ENCODE measurements around the gene HRK.
"Not testable (repeated sequence)": the region's sequence is repeated elsewhere in the genome, so short reads cannot be mapped to it uniquely, and the experiment has no call there.

Gene HRK

GRCh38 chr12:116818948-116819832, 62.1 kb downstream of the HRK start:
- DNase-seq (ENCODE audit: low spot score): peak; percentile 99

- no peak for DNase-seq (ENCODE audit: low spot score)
Observed at GRCh38 chr12:116818341-116818856, 62.8 kb downstream of the HRK start.

GRCh38 chr12:116814766-116815165, 66.5 kb downstream of the HRK start:
- not testable (repeated sequence) for DNase-seq (ENCODE audit: low spot score)

- no peak for DNase-seq (ENCODE audit: low spot score)
Observed at GRCh38 chr12:116813271-116814041, 67.8 kb downstream of the HRK start.

GRCh38 chr12:116812238-116812637, 69.0 kb downstream of the HRK start:
- no peak for DNase-seq (ENCODE audit: low spot score)

- no peak for DNase-seq (ENCODE audit: low spot score)
Observed at GRCh38 chr12:116808113-116809105, 72.8 kb downstream of the HRK start.

GRCh38 chr12:116807546-116807945, 73.7 kb downstream of the HRK start:
- DNase-seq (ENCODE audit: low spot score): no peak

GRCh38 chr12:116806845-116807440, 74.3 kb downstream of the HRK start:
- DNase-seq (ENCODE audit: low spot score): no peak

All from AG20443 (cell line).